IMR-90 (cell line): ENCODE data around the gene OR1M1. TPM values are rescaled to one million over a fixed set of nuclear protein-coding genes. Genes with fewer than 3 reads are reported as not detected.

Experiments
- ATAC-seq: fragments of 200-7000 bp; cut with Tn5 transposase; 2 replicates; pipeline ENCODE4 v1.9.1; 2020; ENCODE audit warnings: low read depth, mild to moderate bottlenecking, moderate library complexity
- BruUV-seq: library from RNA; stranded (reverse); fragments of 400-500 nt; replicated peaks from 2 replicates; lab custom pipeline; 2021; lab: Mats Ljungman, UMichigan
- CTCF ChIA-PET: fragments of 300-600 bp; formaldehyde crosslinking; extraction: SDS; loops from one replicate; lab custom pipeline; 2021; ENCODE audit warnings: antibody characterized with exemption; lab: Yijun Ruan, JAX
- POLR2A ChIA-PET: fragments of 300-600 bp; sonication (Branson Sonifier 250); formaldehyde crosslinking; loops from one replicate; lab custom pipeline; 2022; ENCODE audit warnings: antibody characterized with exemption; ENCODE audit not compliant: unreplicated experiment; lab: Charles Lee
- DNase-seq: peaks from one replicate; pipeline ENCODE4 v3.0.0; 2013
- H2AFZ ChIP-seq: replicated peaks from 2 replicates; pipeline ENCODE3; 2013; ENCODE audit warnings: low read length, mild to moderate bottlenecking; ENCODE audit not compliant: poor library complexity
- H2AK5ac ChIP-seq: 2 replicates; pipeline ENCODE4 v1.6.1; 2013; ENCODE audit warnings: low read depth, low read length, inconsistent platforms
- H2AK9ac ChIP-seq: replicated peaks from 2 replicates; pipeline ENCODE3; 2013; ENCODE audit warnings: mild to moderate bottlenecking, low read depth, low read length, moderate library complexity; ENCODE audit not compliant: poor library complexity
- H2BK120ac ChIP-seq: 2 replicates; pipeline ENCODE4 v1.6.1; 2013; ENCODE audit warnings: low read depth, low read length, inconsistent platforms
- H2BK15ac ChIP-seq: 3 replicates; pipeline ENCODE4 v1.6.1; 2013; ENCODE audit warnings: low read depth, low read length, inconsistent platforms
- H2BK20ac ChIP-seq: 2 replicates; pipeline ENCODE4 v1.6.1; 2013; ENCODE audit warnings: low read depth, mild to moderate bottlenecking, inconsistent platforms, low read length, moderate library complexity
- H2BK5ac ChIP-seq: 2 replicates; pipeline ENCODE4 v1.6.1; 2013; ENCODE audit warnings: mild to moderate bottlenecking, low read depth, low read length, inconsistent platforms; ENCODE audit not compliant: poor library complexity, severe bottlenecking
- H3K14ac ChIP-seq: replicated peaks from 2 replicates; pipeline ENCODE4 v1.6.1; 2013; ENCODE audit warnings: low read depth, low read length, inconsistent platforms
- H3K18ac ChIP-seq: 2 replicates; pipeline ENCODE4 v1.6.1; 2013; ENCODE audit warnings: low read depth, low read length, control low read depth
- H3K23ac ChIP-seq: 2 replicates; pipeline ENCODE4 v1.6.1; 2013; ENCODE audit warnings: low read depth, low read length, inconsistent platforms
- H3K27ac ChIP-seq: 2 replicates; pipeline ENCODE4 v1.5.1; 2013; ENCODE audit warnings: mild to moderate bottlenecking, control low read depth, low read length; ENCODE audit not compliant: insufficient read depth
- H3K27me3 ChIP-seq: 2 replicates; pipeline ENCODE4 v1.6.1; 2013; ENCODE audit warnings: low read length; ENCODE audit not compliant: control insufficient read depth, insufficient read depth
- H3K36me3 ChIP-seq: 2 replicates; pipeline ENCODE4 v1.6.1; 2013; ENCODE audit warnings: low read length, mixed read lengths; ENCODE audit not compliant: control insufficient read depth, insufficient read depth
- H3K4ac ChIP-seq: 2 replicates; pipeline ENCODE4 v1.6.1; 2013; ENCODE audit warnings: low read depth, low read length, inconsistent platforms
- H3K4me1 ChIP-seq: 2 replicates; pipeline ENCODE4 v1.6.1; 2013; ENCODE audit warnings: low read length, mixed read lengths; ENCODE audit not compliant: control insufficient read depth, insufficient read depth
- H3K4me2 ChIP-seq: 2 replicates; pipeline ENCODE4 v1.6.1; 2013; ENCODE audit warnings: low read depth, mild to moderate bottlenecking, control low read depth, low read length, moderate library complexity
- H3K4me3 ChIP-seq: 2 replicates; pipeline ENCODE4 v1.5.1; 2013; ENCODE audit warnings: low read depth, mild to moderate bottlenecking, control low read depth, low read length, moderate library complexity; ENCODE audit not compliant: insufficient read depth
- H3K56ac ChIP-seq: 2 replicates; pipeline ENCODE4 v1.6.1; 2013; ENCODE audit warnings: low read length, inconsistent platforms; ENCODE audit not compliant: insufficient read depth; ENCODE audit errors: extremely low read depth
- H3K79me1 ChIP-seq, 2 experiments: 2 replicates each; pipeline ENCODE4 v1.6.1; 2013; ENCODE audit warnings: low read length in 2 of 2, inconsistent platforms in 1 of 2, low read depth in 1 of 2
- H3K9ac ChIP-seq: 2 replicates; pipeline ENCODE4 v1.6.1; 2013; ENCODE audit warnings: low read depth, low read length, control low read depth
- H3K9me1 ChIP-seq: 2 replicates; pipeline ENCODE4 v1.6.1; 2013; ENCODE audit warnings: low read length, inconsistent platforms; ENCODE audit not compliant: insufficient read depth
- H3K9me3 ChIP-seq: 2 replicates; pipeline ENCODE4 v1.6.1; 2013; ENCODE audit warnings: low read length; ENCODE audit not compliant: control insufficient read depth, insufficient read depth
- H4K20me1 ChIP-seq: 2 replicates; pipeline ENCODE4 v1.6.1; 2013; ENCODE audit warnings: low read length, inconsistent platforms; ENCODE audit not compliant: insufficient read depth
- H4K5ac ChIP-seq: 2 replicates; pipeline ENCODE4 v1.6.1; 2013; ENCODE audit warnings: mild to moderate bottlenecking, low read depth, low read length, control low read depth
- H4K8ac ChIP-seq, 2 experiments: 2 replicates each; pipeline ENCODE4 v1.6.1; 2013; ENCODE audit warnings: low read depth in 2 of 2, low read length in 2 of 2, control low read depth in 1 of 2, inconsistent platforms in 1 of 2
- H4K91ac ChIP-seq: 2 replicates; pipeline ENCODE4 v1.6.1; 2013; ENCODE audit warnings: low read depth, low read length, inconsistent platforms; ENCODE audit not compliant: insufficient read depth
- ELK1 ChIP-seq: fragments of 150-350 bp; IDR thresholded peaks from 2 replicates; pipeline ENCODE4 v1.6.1; 2016; ENCODE audit warnings: low read depth, mild to moderate bottlenecking, low read length, moderate library complexity, borderline replicate concordance
- MAFK ChIP-seq: IDR thresholded peaks from 2 replicates; pipeline ENCODE4 v1.6.1; 2012; ENCODE audit warnings: low read depth, low read length, improper control_type of control experiment
- POLR2A ChIP-seq: IDR thresholded peaks from 2 replicates; pipeline ENCODE4 v1.6.1; 2012; ENCODE audit warnings: mild to moderate bottlenecking, low read depth, low read length
- USF2 ChIP-seq: fragments of 150-350 bp; IDR thresholded peaks from 2 replicates; pipeline ENCODE4 v1.6.1; 2017; ENCODE audit warnings: mild to moderate bottlenecking, antibody characterized with exemption, low read length, low read depth
- WGBS, 2 experiments: methylation state at CpG; one replicate each; pipeline versions ENCODE4 v1.1.5 to v1.1.7; 2013; ENCODE audit warnings: missing lambda C conversion rate in 2 of 2; ENCODE audit not compliant: insufficient read length in 1 of 2; ENCODE audit errors: extremely low coverage in 2 of 2; 5-methylcytosine and 5-hydroxymethylcytosine counted together
- dilution Hi-C: fragments of 300-500 bp; cut with HindIII; formaldehyde crosslinking; loops from one replicate; pipeline ENCODE4 v1.14.3; 2018; ENCODE audit warnings: low sequenced_read_pairs; ENCODE audit not compliant: unreplicated experiment
- in situ Hi-C: fragments of 300-500 bp; cut with MboI; formaldehyde crosslinking; loops from 3 replicates; pipeline ENCODE4 v1.14.3; 2019; ENCODE audit warnings: low sequenced_read_pairs, inconsistent platforms, mixed read lengths
- intact Hi-C: fragments of 100-400 bp; cut with micrococcal nuclease; formaldehyde crosslinking; loops from 2 replicates; pipeline ENCODE4 v1.10.0; 2022
- polyA plus RNA-seq, 3 experiments: library from polyadenylated mRNA; depleted of rRNA; stranded (reverse); fragments of >200 nt; gene quantifications; 2 replicates each; pipeline ENCODE4 v1.2.3, GENCODE V29; 2012; ENCODE audit warnings: low replicate concordance in 1 of 3
- total RNA-seq: library from RNA; depleted of rRNA; stranded (reverse); fragments of >200 nt; gene quantifications from 2 replicates; pipeline ENCODE4 v1.2.3, GENCODE V29; 2012

Gene OR1M1
- total and polyA plus RNA-seq, 2 of the 4 experiments (the other 2 are of a cell fraction): not detected

DNA sequence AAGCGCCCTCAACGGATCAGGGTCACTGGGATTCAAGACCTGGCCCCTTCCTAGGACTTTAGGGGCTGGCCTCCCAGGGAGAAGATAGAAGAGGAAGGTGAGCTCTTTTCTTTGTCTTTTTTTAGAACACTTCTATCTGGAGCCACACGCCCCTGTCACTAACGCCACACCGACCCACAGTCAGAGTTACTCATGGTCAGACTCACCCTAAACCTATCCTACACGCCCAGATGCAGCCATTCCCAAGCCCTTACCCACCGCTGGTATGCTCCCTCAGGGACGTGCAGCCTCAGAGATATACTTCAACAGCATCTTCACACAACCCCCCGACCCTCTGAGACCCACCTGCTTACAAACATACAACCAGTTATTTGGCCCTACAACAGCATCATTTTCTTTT, 46.7 kb upstream of the OR1M1 start:
- in situ Hi-C loops (no loop called here), dilution Hi-C loops (no loop called here), intact Hi-C loops (no loop called here)
- H3K4ac ChIP-seq: no peak overlapping the region
- TF ChIP-seq ELK1: no peak
- TF ChIP-seq USF2: no peak
- TF ChIP-seq POLR2A: no peak
- no peak for TF ChIP-seq MAFK
- CTCF ChIA-PET: no interaction called here
- H3K4me1 ChIP-seq: no peaks in the 10 kb centered on the region
- POLR2A ChIA-PET: no interaction called here
- no peak overlapping the region for H2AFZ ChIP-seq
- H3K27me3 ChIP-seq: no peaks in the 10 kb centered on the region
- no peaks in the 10 kb centered on the region for H3K79me1 ChIP-seq
- no peak overlapping the region for H2BK15ac ChIP-seq
- no peak overlapping the region for H3K18ac ChIP-seq
- H3K9me3 ChIP-seq: peaks cover 28% of the 10 kb centered on the region
- WGBS, 2 experiments: 51% methylated on average over 3 of the region's 9 CpGs; no CpG with 5 or more reads in 1 of the 2 experiments
- H3K9ac ChIP-seq: no peak overlapping the region
- no peak for DNase-seq
- no peaks in the 10 kb centered on the region for H3K36me3 ChIP-seq
- no peak overlapping the region for H3K23ac ChIP-seq
- no peak overlapping the region for H3K56ac ChIP-seq
- H4K91ac ChIP-seq: no peak overlapping the region
- no peak for ATAC-seq
- BruUV-seq: no TSS peak
- H3K9me1 ChIP-seq: no peaks in the 10 kb centered on the region
- no peak overlapping the region for H3K14ac ChIP-seq
- H2BK120ac ChIP-seq: no peak overlapping the region
- no peak overlapping the region for H2AK9ac ChIP-seq
- H2AK5ac ChIP-seq: no peak overlapping the region
- no peak overlapping the region for H2BK5ac ChIP-seq
- no peak overlapping the region for H3K27ac ChIP-seq
- H4K20me1 ChIP-seq: no peaks in the 10 kb centered on the region
- no peak overlapping the region for H3K4me2 ChIP-seq
- H3K4me3 ChIP-seq: no peak overlapping the region
- H2BK20ac ChIP-seq: no peak overlapping the region
- H4K8ac ChIP-seq: no peak overlapping the region
- no peak overlapping the region for H4K5ac ChIP-seq
